A673 (cell line): ENCODE results near the gene NEDD4L. TPM values are rescaled to one million over a fixed set of nuclear protein-coding genes. Genes with fewer than 3 reads are reported as not detected.

Source experiments
- BruUV-seq: library from RNA; stranded (reverse); fragments of 400-500 nt; replicated peaks from 2 replicates; lab custom pipeline; 2021; lab: Mats Ljungman, UMichigan
- CTCF ChIA-PET: fragments of 300-600 bp; sonication (Branson Sonifier 250); formaldehyde crosslinking; loops from one replicate; lab custom pipeline; 2022; ENCODE audit warnings: antibody characterized with exemption; lab: Charles Lee
- POLR2A ChIA-PET: fragments of 300-600 bp; sonication (Branson Sonifier 250); formaldehyde crosslinking; loops from one replicate; lab custom pipeline; 2022; ENCODE audit warnings: antibody characterized with exemption; ENCODE audit not compliant: low non-redundant PET; lab: Charles Lee
- DNase-seq: peaks from one replicate; pipeline ENCODE4 v3.0.0-alpha.2; 2015; ENCODE audit warnings: low spot score
- H3K27ac ChIP-seq: fragments of 200-600 bp; sonication (generic); 2 replicates; pipeline ENCODE4 v1.5.1; 2016; ENCODE audit warnings: mixed run types, low read depth, mild to moderate bottlenecking, mixed read lengths, antibody characterized with exemption, low read length; ENCODE audit not compliant: poor library complexity, severe bottlenecking
- H3K27me3 ChIP-seq: fragments of 200-600 bp; sonication (generic); replicated peaks from 2 replicates; pipeline ENCODE4 v1.6.1; 2017; ENCODE audit warnings: mixed run types, low read depth, mild to moderate bottlenecking, mixed read lengths, antibody characterized with exemption, low read length; ENCODE audit not compliant: insufficient read depth, poor library complexity
- H3K36me3 ChIP-seq: fragments of 200-600 bp; sonication (generic); 2 replicates; pipeline ENCODE4 v1.6.1; 2016; ENCODE audit warnings: mixed run types, mild to moderate bottlenecking, mixed read lengths, antibody characterized with exemption, low read length; ENCODE audit not compliant: insufficient read depth, poor library complexity, severe bottlenecking
- H3K4me1 ChIP-seq: fragments of 200-600 bp; sonication (generic); 2 replicates; pipeline ENCODE4 v1.6.1; 2017; ENCODE audit warnings: mixed run types, mild to moderate bottlenecking, mixed read lengths, antibody characterized with exemption, low read length; ENCODE audit not compliant: insufficient read depth, poor library complexity, severe bottlenecking
- H3K4me3 ChIP-seq: fragments of 200-600 bp; sonication (generic); 2 replicates; pipeline ENCODE4 v1.5.1; 2016; ENCODE audit warnings: low read depth, mixed run types, mild to moderate bottlenecking, mixed read lengths, low read length; ENCODE audit not compliant: poor library complexity, severe bottlenecking
- H3K9me3 ChIP-seq: fragments of 200-600 bp; sonication (generic); 2 replicates; pipeline ENCODE4 v1.6.1; 2016; ENCODE audit warnings: mixed run types, low read depth, mild to moderate bottlenecking, mixed read lengths, antibody characterized with exemption, low read length; ENCODE audit not compliant: poor library complexity, severe bottlenecking
- CTCF ChIP-seq: fragments of 300-800, 200-600 bp; sonication (generic); conservative IDR thresholded peaks from 2 replicates; pipeline ENCODE4 v1.5.1; 2017; ENCODE audit warnings: low read depth, mild to moderate bottlenecking, antibody characterized with exemption, low read length, moderate library complexity, mixed read lengths
- EZH2 ChIP-seq: fragments of 200-600 bp; sonication (generic); IDR thresholded peaks from 2 replicates; pipeline ENCODE4 v1.6.1; 2017; ENCODE audit warnings: borderline replicate concordance, low read depth, mild to moderate bottlenecking, mixed read lengths, antibody characterized with exemption, low read length; ENCODE audit not compliant: poor library complexity, severe bottlenecking
- intact Hi-C: fragments of 100-400 bp; cut with micrococcal nuclease; formaldehyde crosslinking; loops from one replicate; pipeline ENCODE4 v1.10.0; 2022; ENCODE audit not compliant: unreplicated experiment
- total RNA-seq: library from RNA; stranded (reverse); gene quantifications from 2 replicates; pipeline ENCODE4 v1.2.3, GENCODE V29; 2021

The NEDD4L gene
- total RNA-seq, 1 experiment from 2014 or later: 15.3 TPM

- Histone ChIP-seq H3K9me3 (no peaks in the 10 kb centered on the region), H3K4me1 (peaks cover 3% of the 10 kb centered on the region), H3K4me3 (no peak overlapping the region), H3K27ac (no peak overlapping the region), H3K36me3 (no peaks in the 10 kb centered on the region), H3K27me3 (no peaks in the 10 kb centered on the region)
- no TSS peak for BruUV-seq
- intact Hi-C loops: no loop called here
- ChIA-PET POLR2A (no interaction called here), CTCF (no interaction called here)
- TF ChIP-seq CTCF (no peak), EZH2 (no peak)
- no peak for DNase-seq
Observed at GRCh38 chr18:58010265-58010664, 33.8 kb upstream of the NEDD4L start.

GRCh38 chr18:58012356-58012755 lies 31.7 kb upstream of the NEDD4L start:
- POLR2A ChIA-PET: no interaction called here
- TF ChIP-seq CTCF: no peak
- TF ChIP-seq EZH2: no peak

GRCh38 chr18:58013241-58014211 lies 30.5 kb upstream of the NEDD4L start:
- intact Hi-C loops: no loop called here
- H3K27me3 ChIP-seq: no peaks in the 10 kb centered on the region
- H3K36me3 ChIP-seq: no peaks in the 10 kb centered on the region
- H3K9me3 ChIP-seq: no peaks in the 10 kb centered on the region
- H3K4me1 ChIP-seq: peaks cover 3% of the 10 kb centered on the region
- POLR2A ChIA-PET: no interaction called here
- no TSS peak for BruUV-seq
- H3K27ac ChIP-seq: no peak overlapping the region
- DNase-seq: no peak
- H3K4me3 ChIP-seq: no peak overlapping the region
- CTCF ChIA-PET: no interaction called here
- TF ChIP-seq CTCF (no peak), EZH2 (no peak)

More at GRCh38 chr18:58012356-58012755, 31.7 kb upstream of the NEDD4L start:
- CTCF ChIA-PET: no interaction called here
- H3K27ac ChIP-seq: no peak overlapping the region
- BruUV-seq: no TSS peak
- DNase-seq: no peak
- intact Hi-C loops: no loop called here
- no peaks in the 10 kb centered on the region for H3K36me3 ChIP-seq
- no peaks in the 10 kb centered on the region for H3K9me3 ChIP-seq
- H3K27me3 ChIP-seq: no peaks in the 10 kb centered on the region
- peaks cover 3% of the 10 kb centered on the region for H3K4me1 ChIP-seq
- H3K4me3 ChIP-seq: no peak overlapping the region
